NB4 (cell line): ENCODE data around the gene JAKMIP2.
"Not testable (repeated sequence)": the region's sequence is repeated elsewhere in the genome, so short reads cannot be mapped to it uniquely, and the experiment has no call there.

ENCODE experiments used
- MYC ChIP-seq: IDR thresholded peaks from 2 replicates; pipeline ENCODE4 v1.6.1; 2011; ENCODE audit warnings: low read depth, low read length
- POLR2A ChIP-seq: IDR thresholded peaks from 2 replicates; pipeline ENCODE4 v1.6.1; 2011; ENCODE audit warnings: mild to moderate bottlenecking; ENCODE audit not compliant: insufficient read length; ENCODE audit errors: extremely low read depth
- TF ChIP-seq, protein P1 (sequence below): IDR thresholded peaks from one replicate; pipeline ENCODE4 v1.5.1; 2012; ENCODE audit warnings: low read depth, low read length
- TF ChIP-seq, protein P2 (sequence below): IDR thresholded peaks from 2 replicates; pipeline ENCODE4 v1.6.1; 2011; ENCODE audit warnings: low read depth, low read length

DNA sequence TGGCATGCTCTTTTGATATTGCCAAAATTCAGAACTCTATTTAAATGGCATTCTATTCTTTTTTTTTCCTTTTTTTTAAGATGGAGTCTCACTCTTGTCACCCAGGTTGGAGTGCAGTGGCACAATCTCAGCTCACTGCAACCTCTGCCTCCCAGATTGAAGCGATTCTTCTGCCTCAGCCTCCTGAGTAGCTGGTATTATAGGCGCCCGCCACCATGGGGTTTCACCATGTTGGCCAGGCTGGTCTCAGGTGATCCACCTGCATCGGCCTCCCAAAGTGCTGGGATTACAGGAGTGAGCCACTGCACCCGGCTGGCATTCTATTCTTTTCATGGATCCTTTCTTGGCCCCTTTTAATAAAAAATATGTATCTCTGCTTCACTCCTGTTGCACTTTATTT is 44.5 kb upstream of the JAKMIP2 start:
- not testable (repeated sequence) for TF ChIP-seq POLR2A, MYC
- TF ChIP-seq, protein P1, sequence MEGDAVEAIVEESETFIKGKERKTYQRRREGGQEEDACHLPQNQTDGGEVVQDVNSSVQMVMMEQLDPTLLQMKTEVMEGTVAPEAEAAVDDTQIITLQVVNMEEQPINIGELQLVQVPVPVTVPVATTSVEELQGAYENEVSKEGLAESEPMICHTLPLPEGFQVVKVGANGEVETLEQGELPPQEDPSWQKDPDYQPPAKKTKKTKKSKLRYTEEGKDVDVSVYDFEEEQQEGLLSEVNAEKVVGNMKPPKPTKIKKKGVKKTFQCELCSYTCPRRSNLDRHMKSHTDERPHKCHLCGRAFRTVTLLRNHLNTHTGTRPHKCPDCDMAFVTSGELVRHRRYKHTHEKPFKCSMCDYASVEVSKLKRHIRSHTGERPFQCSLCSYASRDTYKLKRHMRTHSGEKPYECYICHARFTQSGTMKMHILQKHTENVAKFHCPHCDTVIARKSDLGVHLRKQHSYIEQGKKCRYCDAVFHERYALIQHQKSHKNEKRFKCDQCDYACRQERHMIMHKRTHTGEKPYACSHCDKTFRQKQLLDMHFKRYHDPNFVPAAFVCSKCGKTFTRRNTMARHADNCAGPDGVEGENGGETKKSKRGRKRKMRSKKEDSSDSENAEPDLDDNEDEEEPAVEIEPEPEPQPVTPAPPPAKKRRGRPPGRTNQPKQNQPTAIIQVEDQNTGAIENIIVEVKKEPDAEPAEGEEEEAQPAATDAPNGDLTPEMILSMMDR = not testable (repeated sequence)
- TF ChIP-seq, protein P2, sequence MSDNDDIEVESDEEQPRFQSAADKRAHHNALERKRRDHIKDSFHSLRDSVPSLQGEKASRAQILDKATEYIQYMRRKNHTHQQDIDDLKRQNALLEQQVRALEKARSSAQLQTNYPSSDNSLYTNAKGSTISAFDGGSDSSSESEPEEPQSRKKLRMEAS = not testable (repeated sequence)
